Stimulated activated naive CD4-positive, alpha-beta T cell (primary cell): ENCODE measurements around the gene R3HDM4.
"Not testable (repeated sequence)": the region's sequence is repeated elsewhere in the genome, so short reads cannot be mapped to it uniquely, and the experiment has no call there.

ENCODE experiments used
- DNase-seq, 6 experiments: peaks; one replicate each; lab custom pipeline; 2025; lab: John Stamatoyannopoulos, UW

The R3HDM4 gene

DNA sequence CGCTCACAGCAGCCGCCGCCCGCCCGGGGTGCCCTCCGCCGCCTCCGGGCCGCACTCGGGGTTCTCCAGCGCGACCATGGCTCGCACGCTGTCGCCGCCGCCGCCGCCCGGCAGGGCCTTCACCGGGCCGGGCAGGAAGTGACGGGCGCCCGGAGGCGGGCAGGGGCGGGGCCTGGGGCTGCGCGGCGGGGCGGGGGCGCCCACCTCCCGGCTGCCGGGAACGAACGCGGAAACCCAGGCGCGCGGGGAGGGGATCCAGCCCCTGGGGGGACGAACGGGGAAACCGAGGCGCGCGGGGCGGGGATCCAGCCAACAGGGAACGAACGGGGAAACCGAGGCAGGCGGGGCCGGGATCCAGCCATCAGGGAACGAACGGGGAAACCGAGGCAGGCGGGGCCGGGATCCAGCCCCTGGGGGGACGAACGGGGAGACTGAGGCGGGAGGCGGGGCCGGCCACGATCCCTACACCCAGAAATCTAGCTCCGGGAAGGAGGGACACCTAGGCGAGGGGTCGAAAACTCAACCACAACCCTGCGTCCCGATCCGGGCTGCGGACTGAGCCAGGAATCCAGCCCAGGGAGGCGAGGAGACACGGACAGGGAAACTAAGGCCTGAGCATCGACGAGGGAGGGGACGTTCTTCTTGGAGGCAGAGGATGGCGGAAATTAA, at the start of gene R3HDM4:
R3HDM4 (minus strand) TSS at position 140 of the 669 bp plus-strand sequence; CDS start at position 78, 62 bp downstream.
- peak; percentile 75 to 82 (median 80) for DNase-seq

DNA sequence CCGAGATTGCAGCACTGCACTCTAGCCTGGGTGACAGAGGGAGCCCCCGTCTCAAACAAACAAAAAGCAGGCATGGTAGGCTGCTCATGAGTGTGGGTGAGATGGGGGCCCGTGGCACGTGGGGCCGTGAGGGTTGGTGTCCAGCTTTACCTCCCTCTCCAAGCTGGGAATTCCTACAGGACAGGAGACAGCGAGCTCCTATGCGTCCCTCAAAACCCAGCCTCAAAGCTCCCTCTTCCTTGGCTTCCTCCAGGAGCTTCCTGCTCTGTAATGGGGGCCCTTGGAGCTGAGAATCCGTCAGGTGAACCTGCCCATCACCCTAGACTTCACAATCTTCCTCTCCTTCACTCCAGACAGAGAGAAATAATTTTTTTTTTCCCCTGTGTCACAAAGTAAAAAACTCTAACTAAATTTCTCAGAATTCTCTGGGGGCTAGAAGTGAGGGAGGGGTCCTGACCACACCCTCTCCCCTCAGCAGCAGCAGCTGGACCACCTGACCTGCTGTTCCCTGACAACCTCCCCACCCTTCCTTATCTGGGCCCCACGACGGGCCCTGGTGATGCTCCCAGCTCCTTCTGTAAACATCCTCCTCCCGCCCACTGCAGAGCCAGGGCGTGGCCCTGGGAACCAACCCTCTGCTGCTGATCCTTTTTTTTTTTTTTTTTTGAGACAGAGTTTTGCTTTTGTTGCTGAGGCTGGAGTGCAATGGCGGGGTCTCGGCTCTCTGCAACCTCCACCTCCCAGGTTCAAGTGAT, 49.0 kb upstream of the R3HDM4 start:
- DNase-seq = no peak

DNA sequence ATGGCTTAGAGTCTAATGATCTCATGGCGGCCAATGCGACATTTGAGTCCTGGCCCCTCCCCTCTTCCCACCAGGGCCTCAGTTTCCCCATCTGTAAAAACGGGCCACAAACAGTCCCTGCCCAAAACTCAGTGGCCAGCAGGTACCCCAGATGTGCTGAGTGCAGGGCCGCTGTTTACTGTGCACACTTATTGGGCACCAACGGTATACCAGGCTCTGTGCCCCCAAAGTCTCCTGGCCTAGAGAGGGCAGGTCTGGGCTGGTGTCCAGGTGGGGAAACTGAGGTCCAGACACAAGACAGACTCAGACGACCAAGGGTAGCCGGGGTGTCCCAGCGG, 47.6 kb upstream of the R3HDM4 start:
- no peak for DNase-seq

DNA sequence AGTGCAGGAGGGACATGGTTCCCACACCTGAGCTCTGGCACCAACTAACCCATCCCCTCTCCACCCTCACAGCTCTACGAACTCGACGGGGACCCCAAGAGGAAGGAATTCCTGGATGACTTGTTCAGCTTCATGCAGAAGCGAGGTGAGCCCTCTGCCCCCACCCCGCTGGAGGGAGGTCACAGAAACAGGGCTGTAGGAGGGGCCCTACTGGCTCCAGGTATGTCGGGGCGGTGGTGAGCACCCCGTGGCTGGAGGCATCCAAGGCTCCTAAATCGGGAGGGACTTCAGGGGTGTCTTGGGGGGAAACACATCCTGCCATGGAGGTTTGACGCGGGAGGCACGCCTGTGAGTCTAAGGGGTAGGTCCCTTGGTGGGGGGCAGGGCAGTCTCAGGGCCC, 47.0 kb upstream of the R3HDM4 start:
- DNase-seq = no peak

DNA sequence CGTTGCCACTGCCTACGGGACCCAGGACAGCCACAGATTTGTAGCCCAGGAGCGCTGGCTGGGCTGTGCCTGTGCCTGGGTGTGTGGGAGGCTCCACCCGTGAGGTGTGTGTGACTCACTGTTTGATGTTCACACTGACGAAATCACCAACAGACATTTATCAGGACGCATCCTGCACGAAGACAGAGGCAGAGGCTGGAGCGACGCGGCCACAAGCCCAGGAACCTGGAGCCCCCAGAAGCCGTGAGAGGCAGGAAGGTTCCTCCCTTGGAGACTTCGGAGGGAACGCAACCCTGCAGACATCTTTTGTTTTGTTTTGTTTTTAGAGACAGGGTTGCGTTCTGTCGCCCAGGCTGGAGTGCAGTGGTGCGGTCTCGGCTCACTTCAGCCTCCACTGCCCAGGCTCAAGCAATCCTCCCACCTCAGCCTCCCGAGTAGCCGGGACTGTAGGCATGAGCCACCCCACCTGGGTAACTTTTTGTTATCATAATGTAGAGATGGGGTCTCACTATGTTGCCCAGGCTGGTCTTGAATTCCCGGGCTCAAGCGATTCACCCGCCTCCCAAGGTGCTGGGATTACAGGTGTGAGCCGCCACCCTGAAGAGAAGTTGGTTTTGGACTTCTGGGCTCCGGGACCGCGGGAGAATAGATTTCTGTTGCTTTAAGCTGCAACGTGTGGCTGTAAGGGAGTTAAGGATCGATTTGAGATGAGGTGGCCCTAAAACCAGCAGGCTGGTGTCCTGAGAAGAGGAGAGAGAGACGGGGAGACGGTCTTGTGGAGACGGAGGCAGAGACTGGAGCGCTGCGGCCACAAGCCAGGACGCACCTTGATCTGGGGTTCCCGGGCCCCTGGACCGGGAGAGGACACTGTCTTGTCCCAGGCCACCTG, 46.2 kb upstream of the R3HDM4 start:
- DNase-seq = no peak

DNA sequence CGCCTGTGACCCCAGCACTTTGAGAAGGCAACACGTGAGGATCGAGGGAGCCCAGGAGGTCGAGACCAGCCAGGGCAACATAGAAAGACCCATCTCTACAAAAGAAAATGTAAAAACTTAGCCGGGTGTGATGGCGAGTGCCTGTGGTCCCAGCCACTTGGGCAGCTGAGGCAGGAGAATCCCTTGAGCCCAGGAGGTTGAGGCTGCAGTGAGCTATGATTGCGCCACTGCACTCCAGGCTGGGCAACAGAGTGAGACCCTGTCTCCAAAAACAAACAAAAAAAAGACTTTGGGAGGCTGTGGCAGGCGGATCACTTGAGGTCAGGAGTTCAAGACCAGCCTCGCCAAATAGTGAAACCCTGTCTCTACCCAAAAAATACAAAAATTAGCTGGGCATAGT, 44.6 kb upstream of the R3HDM4 start:
- DNase-seq = not testable (repeated sequence)

DNA sequence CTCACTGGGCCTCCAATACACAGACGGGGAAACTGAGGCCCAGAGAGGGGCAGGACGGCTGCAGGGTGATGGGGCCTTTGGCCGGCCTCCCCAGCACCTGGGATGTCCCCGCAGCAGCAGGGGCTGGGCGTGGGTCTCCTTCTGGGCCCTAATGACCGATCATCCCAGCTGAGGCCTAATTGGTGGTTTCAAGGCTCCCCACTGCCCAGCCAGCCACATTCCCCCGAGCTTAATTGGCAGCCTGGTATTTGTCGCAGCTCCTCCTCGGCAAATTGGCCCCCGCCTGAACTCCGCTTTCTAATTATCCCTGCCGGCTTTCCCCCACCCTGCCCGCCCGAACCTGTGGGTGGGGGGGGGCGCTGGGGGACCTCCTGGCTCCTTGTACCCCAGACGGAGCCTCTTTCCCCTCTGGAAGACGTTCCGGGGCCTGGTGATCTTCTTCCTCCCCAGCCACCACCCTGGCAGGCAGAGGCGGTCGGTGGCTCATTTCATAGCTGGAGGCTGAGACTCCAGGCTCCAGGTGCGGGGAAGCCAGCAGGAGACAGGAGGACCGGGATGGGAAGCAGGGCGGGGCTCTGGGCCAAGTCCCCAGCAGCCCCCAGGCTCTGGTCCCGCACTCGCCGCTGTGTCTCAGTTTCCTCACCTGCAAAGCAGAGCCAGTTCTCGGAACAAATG, 43.9 kb upstream of the R3HDM4 start:
- DNase-seq = no peak

DNA sequence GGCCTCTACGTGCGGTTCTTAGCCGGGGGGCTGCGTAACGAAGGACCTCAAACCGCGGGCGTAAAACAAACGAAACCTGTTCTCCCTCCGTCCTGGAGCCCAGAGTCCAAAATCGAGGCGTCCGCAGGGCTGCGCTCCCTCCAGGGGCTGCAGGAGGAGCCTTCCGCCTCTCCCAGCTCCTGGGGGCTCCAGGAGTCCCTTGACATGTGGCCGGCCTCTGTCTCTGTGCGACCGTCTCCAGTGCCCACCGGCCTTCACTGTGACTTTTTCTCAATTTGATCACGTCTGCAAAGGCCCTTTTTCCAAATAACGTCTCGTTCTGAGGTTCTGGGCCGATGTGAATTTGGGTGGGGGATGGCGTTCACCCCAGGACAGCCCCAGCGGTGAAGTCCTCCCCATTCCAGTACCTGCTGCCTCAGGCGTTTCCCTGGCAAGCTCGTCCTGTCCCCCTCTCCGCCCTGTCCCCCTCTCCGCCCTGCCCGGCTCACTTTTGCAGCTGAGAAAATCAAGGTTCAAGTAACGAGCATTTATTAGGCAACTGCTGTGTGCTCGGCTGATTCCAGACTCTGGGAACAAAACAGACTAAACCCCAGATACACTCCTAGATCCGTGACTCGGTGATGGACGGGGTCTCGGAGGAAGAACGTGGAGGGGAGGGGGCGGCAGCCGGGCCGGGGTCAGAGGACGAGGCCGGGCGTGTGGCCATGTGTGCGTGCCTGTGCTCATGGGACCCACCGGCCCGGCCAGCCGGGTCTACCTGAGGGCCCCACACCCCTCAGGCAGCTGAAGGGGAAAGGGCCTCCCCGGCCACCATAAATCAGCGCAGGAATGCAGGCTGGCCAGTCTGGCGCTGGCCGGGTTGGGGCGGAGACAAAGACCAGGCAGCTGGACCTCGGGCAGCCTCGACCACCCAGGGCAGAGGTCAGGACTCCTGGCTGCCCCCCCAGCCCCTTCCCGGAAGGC, 43.1 kb upstream of the R3HDM4 start:
- no peak for DNase-seq

DNA sequence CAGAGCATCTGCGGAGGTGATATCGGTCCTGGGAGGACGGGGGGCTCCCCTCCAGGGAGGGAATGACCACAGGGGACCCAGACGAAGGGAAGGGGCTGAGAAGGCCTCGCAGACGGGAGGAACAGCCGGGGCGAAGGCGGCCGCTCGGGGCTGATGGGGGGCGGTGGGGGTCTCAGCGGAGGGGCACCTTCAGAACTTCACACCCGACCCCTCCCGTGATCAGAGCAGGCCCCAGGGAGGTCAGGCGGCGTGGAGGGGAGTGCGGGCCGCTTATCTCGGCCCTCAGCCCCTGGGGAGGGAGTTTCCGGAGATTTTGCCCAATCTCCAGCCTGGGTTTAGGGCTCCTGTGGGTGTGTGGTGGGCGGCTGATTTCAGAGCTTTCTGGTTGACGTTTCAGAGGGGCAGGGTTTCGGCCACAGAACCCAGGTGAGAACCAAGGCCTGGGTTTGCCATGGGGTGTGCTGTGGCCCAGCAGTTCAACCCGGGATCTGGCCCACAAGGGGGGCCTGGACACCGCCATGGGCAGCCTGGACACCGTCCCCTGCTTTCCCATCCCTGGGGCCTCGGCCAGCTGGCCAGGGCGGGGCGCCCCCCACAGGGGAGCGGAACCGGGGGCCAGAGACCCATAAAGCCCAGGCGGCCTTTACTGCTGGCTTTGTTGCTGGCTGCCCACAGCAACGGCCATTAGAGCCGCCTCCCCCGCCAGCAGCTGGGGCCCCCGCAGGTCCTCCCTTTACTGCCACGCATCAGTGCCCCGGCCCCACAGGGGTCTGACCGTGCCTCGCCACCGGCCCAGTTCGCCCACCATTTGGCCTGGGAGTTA, 41.9 kb upstream of the R3HDM4 start:
- DNase-seq = no peak

DNA sequence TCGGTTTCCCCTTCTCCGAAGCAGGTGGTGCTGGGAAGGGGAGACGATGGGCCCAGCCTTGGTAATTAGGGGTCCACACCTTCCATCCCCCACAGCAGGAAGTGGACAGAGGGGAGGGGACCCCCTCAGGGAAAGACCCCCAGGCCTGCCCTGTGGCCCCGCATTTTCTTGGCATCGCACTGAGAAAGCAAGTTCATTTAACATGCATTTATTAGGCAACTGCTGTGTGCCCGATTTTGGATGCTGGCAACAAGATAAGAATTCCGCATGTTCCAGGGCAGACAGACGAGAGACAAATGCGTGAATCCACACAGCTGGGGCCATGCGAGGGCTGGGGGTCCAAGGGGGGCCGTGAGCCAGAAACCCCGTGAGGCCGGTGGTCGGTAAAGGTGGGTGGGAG, 41.3 kb upstream of the R3HDM4 start:
- no peak for DNase-seq

DNA sequence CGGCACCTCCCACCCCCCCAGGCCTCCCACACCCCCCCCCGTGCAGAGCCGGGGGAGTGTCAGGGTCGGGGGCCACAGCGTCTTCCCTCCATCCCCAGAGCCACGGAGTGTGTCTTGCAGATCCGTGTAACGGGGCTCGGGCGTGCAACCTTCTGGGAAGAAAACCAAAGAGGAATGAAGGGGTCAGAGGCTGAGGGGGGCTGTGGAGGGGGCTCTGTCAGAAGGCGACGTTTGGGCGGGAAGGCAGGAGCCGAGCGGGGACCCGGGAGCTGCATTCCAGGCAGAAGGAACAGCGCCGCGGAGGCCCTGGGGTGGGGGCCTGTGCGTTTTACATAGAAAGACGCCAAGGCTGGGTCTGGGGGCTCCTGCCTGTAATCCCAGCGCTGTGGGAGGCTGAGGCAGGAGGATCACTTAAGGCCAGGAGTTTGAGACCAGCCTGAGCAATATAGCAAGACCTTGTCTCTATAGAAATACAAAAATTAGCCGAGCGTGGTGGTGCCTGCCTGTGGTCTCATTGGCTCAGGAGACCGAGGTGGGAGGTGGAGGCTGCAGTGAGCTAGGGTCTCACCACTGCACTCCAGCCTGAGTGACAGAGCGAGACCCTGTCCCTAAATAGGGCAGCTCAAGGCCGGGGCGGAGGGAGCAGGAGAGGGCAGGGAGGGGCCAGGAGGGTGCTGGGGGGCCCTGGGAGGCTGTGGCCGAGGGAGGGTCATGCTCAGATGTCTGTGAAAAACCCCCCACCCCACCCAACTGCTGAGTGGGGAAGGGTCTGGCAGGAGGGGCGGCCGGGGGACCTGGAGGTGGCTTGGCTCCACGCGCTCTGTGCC, 40.6 kb upstream of the R3HDM4 start:
- DNase-seq = no peak

DNA sequence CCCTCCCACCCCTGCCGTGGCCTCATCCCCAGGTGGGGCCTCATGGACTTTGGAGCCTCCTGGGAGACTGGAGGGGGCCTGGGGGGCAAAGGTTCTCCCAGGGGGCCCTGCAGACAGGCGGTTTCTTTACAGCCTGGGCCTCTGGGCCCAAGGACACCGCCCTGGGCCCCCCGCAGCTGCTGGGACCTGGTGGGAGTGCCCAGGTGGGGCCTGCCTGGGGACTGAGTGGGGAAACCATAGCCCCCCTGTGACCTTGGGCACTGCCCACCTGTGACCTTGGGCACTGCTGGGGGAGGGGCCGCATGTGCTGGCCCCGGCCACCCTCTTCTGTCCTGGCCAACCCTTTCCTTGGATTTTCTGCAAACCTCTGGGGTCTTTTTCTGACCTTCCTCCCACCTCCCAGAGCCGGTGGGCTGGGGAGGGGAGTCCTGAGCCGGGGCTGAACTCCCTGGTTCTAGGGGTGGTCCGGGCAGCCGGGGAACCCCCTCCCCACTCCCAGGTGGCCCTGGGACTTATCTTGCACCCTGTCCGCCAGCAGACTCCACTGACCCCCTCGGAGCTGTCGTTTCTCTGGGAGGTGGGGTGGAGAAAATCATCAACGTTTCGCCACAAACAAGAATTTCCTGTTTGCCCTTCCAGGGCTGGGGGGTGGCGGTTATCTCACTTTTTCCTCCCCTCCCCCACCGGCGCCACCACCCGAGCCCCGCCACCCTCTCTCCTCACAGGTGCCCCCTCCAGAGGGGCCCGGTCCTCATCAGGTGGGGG, 39.8 kb upstream of the R3HDM4 start:
- DNase-seq = no peak

DNA sequence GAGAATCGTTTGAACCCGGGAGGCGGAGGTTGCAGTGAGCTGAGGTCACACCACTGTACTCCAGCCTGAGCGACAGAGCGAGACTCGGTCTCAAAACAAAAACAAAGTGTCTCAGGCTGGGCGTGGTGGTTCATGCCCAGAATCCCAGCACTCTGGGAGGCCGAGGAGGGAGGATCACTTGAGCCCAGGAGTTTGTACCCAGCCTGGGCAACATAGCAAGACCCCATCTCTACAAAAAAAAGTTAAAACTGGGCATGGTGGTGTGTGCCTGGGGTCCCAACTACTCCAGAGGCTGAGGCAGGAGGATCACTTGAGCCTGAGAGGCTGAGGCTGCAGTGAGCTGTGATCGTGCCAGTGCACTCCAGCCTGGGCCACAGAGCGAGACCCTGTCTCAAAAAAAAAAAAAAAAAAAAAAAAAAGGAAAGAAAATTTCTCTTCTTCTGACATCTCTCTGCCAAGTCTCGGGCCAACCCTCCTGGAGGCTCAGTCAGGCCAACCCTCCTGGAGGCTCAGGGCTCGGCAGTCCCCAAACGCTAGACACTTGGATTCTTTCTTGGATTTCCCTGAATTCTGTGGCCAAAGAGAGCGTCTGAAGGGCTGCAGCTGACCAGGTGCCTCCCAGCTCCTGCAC, 39.1 kb upstream of the R3HDM4 start:
- no peak for DNase-seq

DNA sequence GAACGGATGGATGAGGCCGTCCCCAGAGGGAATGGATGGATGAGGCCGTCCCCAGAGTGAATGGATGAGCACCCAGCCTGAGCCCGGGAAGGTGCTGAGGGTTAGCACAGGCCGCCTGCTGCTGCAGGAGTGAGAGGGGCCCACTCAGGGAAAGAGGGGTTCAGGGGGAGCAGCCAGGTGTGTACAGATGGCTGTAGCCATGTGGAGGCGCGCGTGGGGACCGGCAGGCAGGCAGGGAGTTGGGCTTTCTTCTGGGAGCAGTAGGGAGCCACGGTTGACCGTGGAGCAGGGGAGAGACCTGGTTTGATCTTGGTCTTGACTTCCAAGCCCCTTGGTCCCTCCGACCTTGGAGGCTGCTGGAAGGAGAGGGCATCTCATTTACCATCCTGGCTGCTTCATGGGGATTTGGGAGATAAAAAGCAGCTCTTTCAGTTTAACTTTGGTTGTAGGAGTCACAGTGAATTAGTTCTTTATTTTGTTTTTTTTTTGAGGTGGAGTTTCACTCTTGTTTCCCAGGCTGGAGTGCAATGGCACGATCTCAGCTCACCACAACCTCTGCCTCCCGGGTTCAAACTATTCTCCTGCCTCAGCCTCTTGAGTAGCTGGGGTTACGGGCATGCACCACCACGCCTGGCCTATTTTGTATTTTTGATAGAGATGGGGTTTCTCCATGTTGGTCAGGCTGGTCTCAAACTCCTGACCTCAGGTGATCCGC, 37.5 kb upstream of the R3HDM4 start:
- no peak for DNase-seq

DNA sequence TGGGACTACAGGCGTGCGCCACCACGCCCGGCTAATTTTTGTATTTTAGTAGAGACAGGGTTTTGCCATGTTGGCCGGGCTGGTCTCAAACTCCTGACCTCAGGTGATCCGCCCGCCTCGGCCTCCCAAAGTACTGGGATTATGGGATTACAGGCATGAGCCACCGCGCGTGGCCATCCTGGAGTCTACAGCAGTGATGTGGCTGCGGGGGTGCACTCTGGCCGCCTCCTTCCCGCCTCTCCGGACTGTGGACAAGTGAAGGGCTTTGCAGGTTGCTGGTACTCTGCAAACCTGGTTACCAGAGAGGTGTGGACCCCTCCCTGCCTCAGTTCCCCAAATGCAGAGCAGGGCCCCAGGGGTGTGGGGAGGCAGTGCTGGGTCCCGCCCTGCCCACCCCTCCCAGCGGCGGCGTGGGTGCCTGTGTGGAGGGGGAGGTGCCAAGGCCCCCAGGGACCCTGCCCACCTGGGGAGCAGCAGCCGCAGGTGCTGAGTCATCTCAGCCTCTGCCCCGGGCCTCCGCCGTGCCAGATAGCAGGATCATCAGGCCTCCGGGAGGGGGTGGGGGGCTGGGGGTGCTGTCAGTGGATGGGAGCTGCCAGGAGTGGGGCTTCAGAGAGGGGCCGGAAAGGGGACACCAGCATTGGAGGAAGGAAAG, 36.0 kb upstream of the R3HDM4 start:
- DNase-seq = no peak

DNA sequence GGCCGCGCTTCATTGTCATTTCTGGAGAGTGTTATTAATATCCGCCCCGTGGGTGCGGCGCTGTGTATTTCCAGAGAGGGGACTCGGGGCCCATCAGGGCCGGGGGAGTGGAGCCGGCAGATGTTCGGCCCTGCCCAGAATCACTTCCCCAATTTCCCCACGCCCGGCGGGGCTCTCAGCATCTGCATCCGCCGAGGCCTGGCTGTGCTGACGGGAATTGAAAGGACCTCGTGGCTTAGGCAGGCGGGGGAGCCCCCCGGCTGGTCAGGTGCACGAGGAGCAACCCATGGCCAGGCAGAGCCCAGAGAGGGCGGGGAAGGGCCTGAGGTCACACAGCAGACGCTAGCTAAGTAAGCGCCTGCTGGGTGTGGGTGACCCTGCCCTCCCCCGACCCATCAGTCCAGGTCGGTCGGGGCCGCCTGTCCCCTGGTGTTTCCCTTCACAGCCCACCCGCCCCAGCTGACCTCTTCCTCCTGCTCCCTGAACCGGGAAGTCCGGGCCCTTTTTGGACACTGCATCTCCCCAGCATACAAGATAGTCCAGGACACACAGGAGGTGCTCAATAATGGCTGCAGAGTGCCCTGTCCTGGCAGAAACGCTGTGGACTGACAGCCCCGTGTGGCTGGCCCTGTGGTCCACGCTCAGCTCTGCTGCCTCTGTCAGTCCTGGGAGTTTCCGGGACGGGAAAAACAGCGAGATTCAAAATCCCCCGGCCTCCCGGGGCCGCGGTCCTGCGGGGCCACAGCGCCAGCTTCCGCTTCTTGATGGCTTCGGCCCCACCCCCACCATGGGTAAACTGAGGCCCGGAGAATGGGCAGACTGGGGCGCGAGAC, 34.9 kb upstream of the R3HDM4 start:
- no peak for DNase-seq
